Measurements from ENCODE around the gene DOK7.

Gene DOK7

GRCh38 chr4:3442959-3443749 lies 20.0 kb upstream of the DOK7 start:
- ATAC-seq, result peak; percentile 84
- no peak for TF ChIP-seq RARB (CRISPR knock-in tag; IDR thresholded peaks at IDR 0.05)
- no peak for TF ChIP-seq PPARA (CRISPR knock-in tag; IDR thresholded peaks at IDR 0.05; ENCODE audit: borderline replicate concordance)
- TF ChIP-seq ZFP30 (CRISPR knock-in tag; IDR thresholded peaks at IDR 0.05), result no peak
- TF ChIP-seq, protein P1, sequence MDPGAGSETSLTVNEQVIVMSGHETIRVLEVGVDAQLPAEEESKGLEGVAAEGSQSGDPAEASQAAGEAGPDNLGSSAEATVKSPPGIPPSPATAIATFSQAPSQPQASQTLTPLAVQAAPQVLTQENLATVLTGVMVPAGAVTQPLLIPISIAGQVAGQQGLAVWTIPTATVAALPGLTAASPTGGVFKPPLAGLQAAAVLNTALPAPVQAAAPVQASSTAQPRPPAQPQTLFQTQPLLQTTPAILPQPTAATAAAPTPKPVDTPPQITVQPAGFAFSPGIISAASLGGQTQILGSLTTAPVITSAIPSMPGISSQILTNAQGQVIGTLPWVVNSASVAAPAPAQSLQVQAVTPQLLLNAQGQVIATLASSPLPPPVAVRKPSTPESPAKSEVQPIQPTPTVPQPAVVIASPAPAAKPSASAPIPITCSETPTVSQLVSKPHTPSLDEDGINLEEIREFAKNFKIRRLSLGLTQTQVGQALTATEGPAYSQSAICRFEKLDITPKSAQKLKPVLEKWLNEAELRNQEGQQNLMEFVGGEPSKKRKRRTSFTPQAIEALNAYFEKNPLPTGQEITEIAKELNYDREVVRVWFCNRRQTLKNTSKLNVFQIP (CRISPR knock-in tag; IDR thresholded peaks at IDR 0.05; ENCODE audit: borderline replicate concordance, low read depth), result no peak
- TF ChIP-seq TOX (CRISPR knock-in tag; IDR thresholded peaks at IDR 0.05; ENCODE audit: borderline replicate concordance), result no peak
- TF ChIP-seq ARNTL (CRISPR knock-in tag; IDR thresholded peaks at IDR 0.05; ENCODE audit: borderline replicate concordance, low read depth), result no peak
- TF ChIP-seq ZC3H10 (CRISPR knock-in tag; IDR thresholded peaks at IDR 0.05), result no peak
- no peak for TF ChIP-seq ZNF8 (CRISPR knock-in tag; IDR thresholded peaks at IDR 0.05)
- no peak for TF ChIP-seq SNAI2 (CRISPR knock-in tag; IDR thresholded peaks at IDR 0.05)
- no peak for TF ChIP-seq OSR1 (CRISPR knock-in tag; IDR thresholded peaks at IDR 0.05)
- no peak for TF ChIP-seq CREB5 (CRISPR knock-in tag; IDR thresholded peaks at IDR 0.05; ENCODE audit: low read depth)
- TF ChIP-seq, protein P2, sequence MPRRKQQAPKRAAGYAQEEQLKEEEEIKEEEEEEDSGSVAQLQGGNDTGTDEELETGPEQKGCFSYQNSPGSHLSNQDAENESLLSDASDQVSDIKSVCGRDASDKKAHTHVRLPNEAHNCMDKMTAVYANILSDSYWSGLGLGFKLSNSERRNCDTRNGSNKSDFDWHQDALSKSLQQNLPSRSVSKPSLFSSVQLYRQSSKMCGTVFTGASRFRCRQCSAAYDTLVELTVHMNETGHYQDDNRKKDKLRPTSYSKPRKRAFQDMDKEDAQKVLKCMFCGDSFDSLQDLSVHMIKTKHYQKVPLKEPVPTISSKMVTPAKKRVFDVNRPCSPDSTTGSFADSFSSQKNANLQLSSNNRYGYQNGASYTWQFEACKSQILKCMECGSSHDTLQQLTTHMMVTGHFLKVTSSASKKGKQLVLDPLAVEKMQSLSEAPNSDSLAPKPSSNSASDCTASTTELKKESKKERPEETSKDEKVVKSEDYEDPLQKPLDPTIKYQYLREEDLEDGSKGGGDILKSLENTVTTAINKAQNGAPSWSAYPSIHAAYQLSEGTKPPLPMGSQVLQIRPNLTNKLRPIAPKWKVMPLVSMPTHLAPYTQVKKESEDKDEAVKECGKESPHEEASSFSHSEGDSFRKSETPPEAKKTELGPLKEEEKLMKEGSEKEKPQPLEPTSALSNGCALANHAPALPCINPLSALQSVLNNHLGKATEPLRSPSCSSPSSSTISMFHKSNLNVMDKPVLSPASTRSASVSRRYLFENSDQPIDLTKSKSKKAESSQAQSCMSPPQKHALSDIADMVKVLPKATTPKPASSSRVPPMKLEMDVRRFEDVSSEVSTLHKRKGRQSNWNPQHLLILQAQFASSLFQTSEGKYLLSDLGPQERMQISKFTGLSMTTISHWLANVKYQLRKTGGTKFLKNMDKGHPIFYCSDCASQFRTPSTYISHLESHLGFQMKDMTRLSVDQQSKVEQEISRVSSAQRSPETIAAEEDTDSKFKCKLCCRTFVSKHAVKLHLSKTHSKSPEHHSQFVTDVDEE (CRISPR knock-in tag; IDR thresholded peaks at IDR 0.05), result no peak
- TF ChIP-seq ZFP3 (CRISPR knock-in tag; IDR thresholded peaks at IDR 0.05), result no peak
- no peak for TF ChIP-seq ZNF565 (CRISPR knock-in tag; conservative IDR thresholded peaks at IDR 0.05; ENCODE audit: low read depth)
- TF ChIP-seq CSRNP3 (CRISPR knock-in tag; IDR thresholded peaks at IDR 0.05), result no peak

DNA sequence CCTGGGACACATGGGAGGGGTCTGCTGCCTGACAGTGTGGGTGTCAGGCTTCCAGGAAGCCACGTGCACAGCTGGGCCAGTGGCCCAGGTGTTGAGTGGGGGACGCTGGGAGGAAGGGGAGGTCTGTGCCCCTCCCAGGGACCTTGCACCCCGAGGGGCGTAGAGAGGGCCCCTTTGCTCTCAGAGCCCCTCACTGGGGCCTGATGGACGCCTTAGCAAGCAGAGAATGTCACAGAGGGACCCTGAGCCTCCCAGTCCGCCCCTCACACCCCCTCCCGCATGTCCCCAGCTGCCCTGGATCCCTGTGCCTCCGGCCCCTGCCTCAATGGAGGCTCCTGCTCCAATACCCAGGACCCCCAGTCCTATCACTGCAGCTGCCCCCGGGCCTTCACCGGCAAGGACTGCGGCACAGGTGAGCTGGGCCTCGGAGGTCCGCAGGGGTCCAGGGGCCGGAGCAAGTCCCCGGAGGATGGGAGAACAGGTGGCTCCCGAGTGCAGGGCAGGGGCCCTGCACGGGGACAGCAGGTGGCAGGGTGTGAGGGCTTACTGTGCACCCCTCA lies 19.3 kb upstream of the DOK7 start:
- no peak for TF ChIP-seq ZFP30 (CRISPR knock-in tag; IDR thresholded peaks at IDR 0.05)
- TF ChIP-seq ZNF8 (CRISPR knock-in tag; IDR thresholded peaks at IDR 0.05), result no peak
- TF ChIP-seq, protein P2 (CRISPR knock-in tag; IDR thresholded peaks at IDR 0.05), result no peak
- TF ChIP-seq PATZ1 (CRISPR knock-in tag; IDR thresholded peaks at IDR 0.05; ENCODE audit: borderline replicate concordance), result no peak
- TF ChIP-seq ESRRG (CRISPR knock-in tag; IDR thresholded peaks at IDR 0.05), result no peak
- TF ChIP-seq ZC3H10 (CRISPR knock-in tag; IDR thresholded peaks at IDR 0.05), result no peak
- ATAC-seq, result no peak
